ENCODE results near the gene FURIN. TPM values are rescaled to one million over a fixed set of nuclear protein-coding genes. Genes with fewer than 3 reads are reported as not detected.

Gene FURIN
- total and polyA plus RNA-seq, 9 of the 15 experiments (the other 6 are each of a cell fraction or from before 2014, with no cell fraction given) = 0.92 to 99.9 (median 34.8) TPM

- TF ChIP-seq, protein P1, sequence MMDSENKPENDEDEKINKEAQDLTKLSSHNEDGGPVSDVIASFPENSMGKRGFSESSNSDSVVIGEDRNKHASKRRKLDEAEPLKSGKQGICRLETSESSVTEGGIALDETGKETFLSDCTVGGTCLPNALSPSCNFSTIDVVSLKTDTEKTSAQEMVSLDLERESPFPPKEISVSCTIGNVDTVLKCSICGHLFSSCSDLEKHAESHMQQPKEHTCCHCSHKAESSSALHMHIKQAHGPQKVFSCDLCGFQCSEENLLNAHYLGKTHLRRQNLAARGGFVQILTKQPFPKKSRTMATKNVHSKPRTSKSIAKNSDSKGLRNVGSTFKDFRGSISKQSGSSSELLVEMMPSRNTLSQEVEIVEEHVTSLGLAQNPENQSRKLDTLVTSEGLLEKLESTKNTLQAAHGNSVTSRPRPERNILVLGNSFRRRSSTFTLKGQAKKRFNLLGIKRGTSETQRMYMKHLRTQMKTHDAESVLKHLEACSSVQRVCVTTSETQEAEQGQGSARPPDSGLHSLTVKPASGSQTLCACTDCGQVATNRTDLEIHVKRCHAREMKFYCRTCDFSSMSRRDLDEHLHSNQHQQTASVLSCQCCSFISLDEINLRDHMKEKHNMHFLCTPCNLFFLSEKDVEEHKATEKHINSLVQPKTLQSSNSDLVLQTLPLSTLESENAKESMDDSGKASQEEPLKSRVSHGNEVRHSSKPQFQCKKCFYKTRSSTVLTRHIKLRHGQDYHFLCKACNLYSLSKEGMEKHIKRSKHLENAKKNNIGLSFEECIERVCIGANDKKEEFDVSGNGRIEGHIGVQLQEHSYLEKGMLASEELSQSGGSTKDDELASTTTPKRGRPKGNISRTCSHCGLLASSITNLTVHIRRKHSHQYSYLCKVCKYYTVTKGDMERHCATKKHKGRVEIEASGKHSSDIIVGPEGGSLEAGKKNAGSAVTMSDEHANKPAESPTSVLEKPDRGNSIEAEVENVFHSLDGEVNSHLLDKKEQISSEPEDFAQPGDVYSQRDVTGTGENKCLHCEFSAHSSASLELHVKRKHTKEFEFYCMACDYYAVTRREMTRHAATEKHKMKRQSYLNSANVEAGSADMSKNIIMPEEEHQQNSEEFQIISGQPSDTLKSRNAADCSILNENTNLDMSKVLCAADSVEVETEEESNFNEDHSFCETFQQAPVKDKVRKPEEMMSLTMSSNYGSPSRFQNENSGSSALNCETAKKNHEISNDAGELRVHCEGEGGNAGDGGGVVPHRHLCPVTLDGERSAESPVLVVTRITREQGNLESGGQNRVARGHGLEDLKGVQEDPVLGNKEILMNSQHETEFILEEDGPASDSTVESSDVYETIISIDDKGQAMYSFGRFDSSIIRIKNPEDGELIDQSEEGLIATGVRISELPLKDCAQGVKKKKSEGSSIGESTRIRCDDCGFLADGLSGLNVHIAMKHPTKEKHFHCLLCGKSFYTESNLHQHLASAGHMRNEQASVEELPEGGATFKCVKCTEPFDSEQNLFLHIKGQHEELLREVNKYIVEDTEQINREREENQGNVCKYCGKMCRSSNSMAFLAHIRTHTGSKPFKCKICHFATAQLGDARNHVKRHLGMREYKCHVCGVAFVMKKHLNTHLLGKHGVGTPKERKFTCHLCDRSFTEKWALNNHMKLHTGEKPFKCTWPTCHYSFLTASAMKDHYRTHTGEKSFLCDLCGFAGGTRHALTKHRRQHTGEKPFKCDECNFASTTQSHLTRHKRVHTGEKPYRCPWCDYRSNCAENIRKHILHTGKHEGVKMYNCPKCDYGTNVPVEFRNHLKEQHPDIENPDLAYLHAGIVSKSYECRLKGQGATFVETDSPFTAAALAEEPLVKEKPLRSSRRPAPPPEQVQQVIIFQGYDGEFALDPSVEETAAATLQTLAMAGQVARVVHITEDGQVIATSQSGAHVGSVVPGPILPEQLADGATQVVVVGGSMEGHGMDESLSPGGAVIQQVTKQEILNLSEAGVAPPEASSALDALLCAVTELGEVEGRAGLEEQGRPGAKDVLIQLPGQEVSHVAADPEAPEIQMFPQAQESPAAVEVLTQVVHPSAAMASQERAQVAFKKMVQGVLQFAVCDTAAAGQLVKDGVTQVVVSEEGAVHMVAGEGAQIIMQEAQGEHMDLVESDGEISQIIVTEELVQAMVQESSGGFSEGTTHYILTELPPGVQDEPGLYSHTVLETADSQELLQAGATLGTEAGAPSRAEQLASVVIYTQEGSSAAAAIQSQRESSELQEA (IDR thresholded peaks at IDR 0.05; ENCODE audit: low read depth) = no peak
- TF ChIP-seq ZNF239 (CRISPR knock-in tag; IDR thresholded peaks at IDR 0.05) = no peak
- TF ChIP-seq SAP30 (IDR thresholded peaks at IDR 0.05; ENCODE audit: borderline replicate concordance, insufficient read depth, low read depth, low read length, poor library complexity, severe bottlenecking) = peak; percentile 90
- TF ChIP-seq YY1 (IDR thresholded peaks at IDR 0.05; ENCODE audit: borderline replicate concordance in 1 of 3, control insufficient read depth in 1 of 3, extremely low read depth in 1 of 3, insufficient read depth in 3 of 3, insufficient read length in 1 of 3, insufficient replicate concordance in 2 of 3, low read depth in 1 of 3, low read length in 2 of 3) = peak in 2 of 3 experiments; percentile 86
- TF ChIP-seq HCFC1 (IDR thresholded peaks at IDR 0.05; ENCODE audit: low read depth, low read length) = peak; percentile 74
- peak in 1 of 2 experiments; percentile 84; a peak in 1 of 4 replicates for TF ChIP-seq MLX (CRISPR knock-in tag; conservative IDR thresholded peaks at IDR 0.05)
- TF ChIP-seq ARID2 (IDR thresholded peaks at IDR 0.05) = no peak
- TF ChIP-seq ADNP (tag; IDR thresholded peaks at IDR 0.05) = no peak
- TF ChIP-seq MBD2 (IDR thresholded peaks at IDR 0.05; ENCODE audit: borderline replicate concordance, low read depth) = no peak; the same call in 1 of the 2 replicates
- TF ChIP-seq HINFP (tag; conservative IDR thresholded peaks at IDR 0.05; ENCODE audit: low read depth) = no peak
- TF ChIP-seq ZNF583 (CRISPR knock-in tag; IDR thresholded peaks at IDR 0.05) = no peak
- TF ChIP-seq RBM14 (IDR thresholded peaks at IDR 0.05; ENCODE audit: borderline replicate concordance, insufficient read depth, low read depth, low read length) = 0 out of 2 replicates have a peak, but pooled peaks have one; percentile 38
- TF ChIP-seq ZBTB1 (CRISPR knock-in tag; IDR thresholded peaks at IDR 0.05; ENCODE audit: borderline replicate concordance, low read depth) = no peak
- peak; percentile 4 for TF ChIP-seq ERF (CRISPR knock-in tag; IDR thresholded peaks at IDR 0.05)
- TF ChIP-seq HOXB6 (CRISPR knock-in tag; IDR thresholded peaks at IDR 0.05; ENCODE audit: borderline replicate concordance) = no peak
These were observed 63.7 kb downstream of the FURIN start, which contains the start of gene HDDC3 (continued) for GRCh38 chr15:90931828-90932659.

All from K562 (cell line).